LNCaP clone FGC (cell line): ENCODE results near the gene BABAM2.

Experiments
- DNase-seq: peaks from one replicate; pipeline ENCODE4 v3.0.0-alpha.2; 2011; ENCODE audit warnings: low read depth
- H3K4me3 ChIP-seq: 2 replicates; pipeline ENCODE4 v1.5.1; 2011; ENCODE audit warnings: mild to moderate bottlenecking, low read depth, low read length, control low read depth
- CTCF ChIP-seq: IDR thresholded peaks from 2 replicates; pipeline ENCODE4 v1.5.1; 2012; ENCODE audit warnings: mild to moderate bottlenecking; ENCODE audit not compliant: control insufficient read depth, insufficient read depth; ENCODE audit errors: extremely low read depth

Gene BABAM2

GRCh38 chr2:28381225-28382180, 491.0 kb downstream of the BABAM2 start:
- no peak overlapping the region for H3K4me3 ChIP-seq
- TF ChIP-seq CTCF = no peak
- no peak for DNase-seq

DNA sequence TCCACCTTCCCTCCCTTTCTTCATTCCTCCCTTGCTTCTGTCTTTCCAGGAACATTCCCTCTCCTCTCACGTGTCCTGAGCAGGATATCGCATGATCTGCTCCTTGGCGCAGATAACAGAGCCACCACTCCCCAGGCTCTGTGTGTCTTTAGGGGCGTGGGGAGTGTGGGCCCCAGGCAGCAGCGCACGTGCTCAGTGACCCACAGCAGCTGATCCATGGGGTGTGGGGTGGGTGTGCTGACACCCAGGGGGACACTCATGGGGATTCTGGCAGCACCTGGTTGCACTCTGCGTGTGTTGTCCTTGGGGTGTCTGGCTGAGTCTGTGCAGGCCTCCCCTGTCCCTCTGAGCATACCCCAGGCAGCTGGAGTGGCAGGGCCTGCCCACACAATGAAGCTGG, 492.2 kb downstream of the BABAM2 start:
- DNase-seq = no peak
- no peak overlapping the region for H3K4me3 ChIP-seq
- no peak for TF ChIP-seq CTCF

DNA sequence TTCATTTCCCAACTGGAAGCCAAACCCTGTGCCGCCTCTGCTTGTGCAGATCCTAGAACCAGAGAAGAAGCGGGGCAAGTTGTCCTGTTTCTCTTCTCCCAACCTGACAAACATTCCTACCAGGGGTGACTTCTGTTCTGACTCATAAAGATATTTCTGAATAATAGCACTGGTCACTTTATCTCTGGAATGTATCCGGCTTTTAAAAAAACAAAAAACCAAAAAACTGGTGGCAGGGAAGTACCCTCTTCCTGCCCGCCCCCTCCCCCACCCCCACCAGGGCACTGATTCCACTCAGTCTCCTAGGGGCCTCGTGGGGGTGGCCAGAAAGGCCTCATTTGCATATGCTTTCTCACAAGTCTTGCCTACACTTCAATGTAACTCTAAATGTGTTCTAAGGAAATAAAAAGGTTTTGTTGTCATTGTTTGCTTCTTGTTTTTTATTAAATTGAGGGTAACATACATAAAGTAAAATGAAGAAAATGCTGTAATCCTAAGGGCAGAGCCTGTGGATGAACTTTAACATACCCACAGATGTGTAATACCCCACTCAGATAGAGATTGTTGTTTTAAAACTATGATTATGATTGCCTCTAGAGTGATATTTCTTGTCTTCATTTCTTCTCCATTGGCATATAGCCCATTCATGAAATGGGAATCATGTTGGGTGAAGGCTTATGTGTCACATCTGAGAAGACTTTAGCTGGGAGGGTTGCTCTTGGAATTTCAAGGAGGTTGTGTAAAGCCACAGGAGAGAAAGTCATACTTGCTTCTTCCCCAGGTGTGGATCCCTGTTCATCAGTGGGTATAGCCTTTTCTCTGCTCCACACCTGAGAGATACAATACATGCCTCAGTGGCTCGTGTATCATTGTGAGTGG, 496.8 kb downstream of the BABAM2 start:
- no peak for TF ChIP-seq CTCF
- H3K4me3 ChIP-seq = no peak overlapping the region
- no peak for DNase-seq
